HEK293 (cell line): ENCODE data around the gene ARHGAP45.
A peak's percentile ranks its signal among the peaks of the same experiment; 100 is the strongest.

Experiments
- GLIS1 ChIP-seq: fragments of 450-650 bp; formaldehyde crosslinking; IDR thresholded peaks from 2 replicates; pipeline ENCODE4 v1.5.1; 2016; ENCODE audit warnings: missing biosample characterization, missing genetic modification characterization
- RBAK ChIP-seq: fragments of 450-650 bp; formaldehyde crosslinking; IDR thresholded peaks from 2 replicates; pipeline ENCODE4 v1.5.1; 2016; ENCODE audit warnings: missing biosample characterization, missing genetic modification characterization
- SCRT1 ChIP-seq: fragments of 450-650 bp; formaldehyde crosslinking; IDR thresholded peaks from 2 replicates; pipeline ENCODE4 v1.5.1; 2016; ENCODE audit warnings: missing biosample characterization, missing genetic modification characterization, borderline replicate concordance
- YY1 ChIP-seq: fragments of 450-650 bp; formaldehyde crosslinking; IDR thresholded peaks from 2 replicates; pipeline ENCODE4 v1.5.1; 2018; ENCODE audit warnings: missing biosample characterization, missing genetic modification characterization
- ZFP69B ChIP-seq: fragments of 450-650 bp; formaldehyde crosslinking; IDR thresholded peaks from 2 replicates; pipeline ENCODE4 v1.5.1; 2016; ENCODE audit warnings: missing biosample characterization, missing genetic modification characterization
- ZNF146 ChIP-seq: fragments of 450-650 bp; formaldehyde crosslinking; IDR thresholded peaks from 2 replicates; pipeline ENCODE4 v1.5.1; 2016; ENCODE audit warnings: missing biosample characterization, missing genetic modification characterization
- ZNF2 ChIP-seq: fragments of 450-650 bp; formaldehyde crosslinking; IDR thresholded peaks from 2 replicates; pipeline ENCODE4 v1.5.1; 2016; ENCODE audit warnings: missing biosample characterization, missing genetic modification characterization
- ZNF214 ChIP-seq: fragments of 450-650 bp; formaldehyde crosslinking; IDR thresholded peaks from 2 replicates; pipeline ENCODE4 v1.5.1; 2017; ENCODE audit warnings: missing biosample characterization, mild to moderate bottlenecking, missing genetic modification characterization, borderline replicate concordance
- ZNF311 ChIP-seq: fragments of 450-650 bp; formaldehyde crosslinking; IDR thresholded peaks from 2 replicates; pipeline ENCODE4 v1.5.1; 2017; ENCODE audit warnings: missing biosample characterization, missing genetic modification characterization, borderline replicate concordance
- ZNF335 ChIP-seq: fragments of 450-650 bp; formaldehyde crosslinking; conservative IDR thresholded peaks from 2 replicates; pipeline ENCODE4 v1.5.1; 2016; ENCODE audit warnings: missing biosample characterization, missing genetic modification characterization
- ZNF677 ChIP-seq: fragments of 450-650 bp; IDR thresholded peaks from 2 replicates; pipeline ENCODE4 v1.5.0; 2018; ENCODE audit warnings: missing biosample characterization, mild to moderate bottlenecking, missing genetic modification characterization, moderate library complexity
- ZNF76 ChIP-seq: fragments of 450-650 bp; formaldehyde crosslinking; IDR thresholded peaks from 2 replicates; pipeline ENCODE4; 2016; ENCODE audit warnings: low read depth, missing biosample characterization, missing genetic modification characterization, borderline replicate concordance
- ZNF768 ChIP-seq: fragments of 450-650 bp; formaldehyde crosslinking; IDR thresholded peaks from 2 replicates; pipeline ENCODE4 v1.5.1; 2018; ENCODE audit warnings: missing biosample characterization, mild to moderate bottlenecking, missing genetic modification characterization
- ZSCAN30 ChIP-seq: fragments of 450-650 bp; IDR thresholded peaks from 2 replicates; pipeline ENCODE4 v1.5.1; 2018; ENCODE audit warnings: missing biosample characterization, mild to moderate bottlenecking, missing genetic modification characterization, moderate library complexity
- ZXDB ChIP-seq: fragments of 450-650 bp; formaldehyde crosslinking; IDR thresholded peaks from 2 replicates; pipeline ENCODE4 v1.5.1; 2016; ENCODE audit warnings: missing biosample characterization, missing genetic modification characterization
- TF ChIP-seq, protein P1 (sequence below): fragments of 450-650 bp; formaldehyde crosslinking; IDR thresholded peaks from 2 replicates; pipeline ENCODE4 v1.5.1; 2016; ENCODE audit warnings: missing biosample characterization, missing genetic modification characterization
- TF ChIP-seq, protein P2 (sequence below): fragments of 450-650 bp; formaldehyde crosslinking; IDR thresholded peaks from 2 replicates; pipeline ENCODE4 v1.5.1; 2017; ENCODE audit warnings: missing biosample characterization, missing genetic modification characterization
- TF ChIP-seq, protein P3 (sequence below): fragments of 450-650 bp; formaldehyde crosslinking; IDR thresholded peaks from 2 replicates; pipeline ENCODE4 v1.5.1; 2017; ENCODE audit warnings: missing biosample characterization, mild to moderate bottlenecking, missing genetic modification characterization, moderate library complexity
- TF ChIP-seq, protein P4 (sequence below): fragments of 450-650 bp; formaldehyde crosslinking; IDR thresholded peaks from 2 replicates; pipeline ENCODE4 v1.5.1; 2016; ENCODE audit warnings: missing biosample characterization, missing genetic modification characterization
- TF ChIP-seq, protein P5 (sequence below): fragments of 450-650 bp; formaldehyde crosslinking; IDR thresholded peaks from 2 replicates; pipeline ENCODE4; 2016; ENCODE audit warnings: missing biosample characterization, missing genetic modification characterization

ARHGAP45 gene

DNA sequence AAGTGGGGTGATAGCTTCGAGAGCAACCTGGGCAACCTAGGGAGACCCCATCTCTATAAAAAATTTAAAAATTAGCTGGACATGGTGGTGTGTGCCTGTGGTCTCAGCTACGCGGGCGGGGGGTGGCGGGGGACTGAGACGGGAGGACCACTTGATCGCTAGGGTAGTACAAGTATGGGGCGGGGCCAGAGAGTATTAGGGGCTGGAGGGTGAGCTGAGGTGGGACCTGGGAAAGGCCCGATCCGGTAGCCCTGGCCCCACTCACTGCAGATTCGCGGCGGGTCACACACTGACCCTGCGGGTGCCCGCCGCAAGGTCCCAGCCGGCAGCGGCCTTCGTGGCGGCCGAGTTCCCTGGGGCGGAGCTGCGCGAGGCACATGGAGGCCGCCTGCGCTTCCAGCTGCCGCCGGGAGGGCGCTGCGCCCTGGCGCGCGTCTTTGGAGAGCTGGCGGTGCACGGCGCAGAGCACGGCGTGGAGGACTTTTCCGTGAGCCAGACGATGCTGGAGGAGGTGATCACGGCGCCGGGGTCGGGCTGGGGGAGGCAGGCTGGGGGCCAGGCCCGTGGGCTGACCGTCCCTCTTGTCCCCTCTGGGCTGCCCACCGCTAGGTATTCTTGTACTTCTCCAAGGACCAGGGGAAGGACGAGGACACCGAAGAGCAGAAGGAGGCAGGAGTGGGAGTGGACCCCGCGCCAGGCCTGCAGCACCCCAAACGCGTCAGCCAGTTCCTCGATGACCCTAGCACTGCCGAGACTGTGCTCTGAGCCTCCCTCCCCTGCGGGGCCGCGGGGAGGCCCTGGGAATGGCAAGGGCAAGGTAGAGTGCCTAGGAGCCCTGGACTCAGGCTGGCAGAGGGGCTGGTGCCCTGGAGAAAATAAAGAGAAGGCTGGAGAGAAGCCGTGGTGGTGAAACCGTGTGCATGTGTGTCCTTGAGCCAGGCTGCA lies 2.0 kb upstream of the ARHGAP45 start (continued):
- TF ChIP-seq, protein P1, sequence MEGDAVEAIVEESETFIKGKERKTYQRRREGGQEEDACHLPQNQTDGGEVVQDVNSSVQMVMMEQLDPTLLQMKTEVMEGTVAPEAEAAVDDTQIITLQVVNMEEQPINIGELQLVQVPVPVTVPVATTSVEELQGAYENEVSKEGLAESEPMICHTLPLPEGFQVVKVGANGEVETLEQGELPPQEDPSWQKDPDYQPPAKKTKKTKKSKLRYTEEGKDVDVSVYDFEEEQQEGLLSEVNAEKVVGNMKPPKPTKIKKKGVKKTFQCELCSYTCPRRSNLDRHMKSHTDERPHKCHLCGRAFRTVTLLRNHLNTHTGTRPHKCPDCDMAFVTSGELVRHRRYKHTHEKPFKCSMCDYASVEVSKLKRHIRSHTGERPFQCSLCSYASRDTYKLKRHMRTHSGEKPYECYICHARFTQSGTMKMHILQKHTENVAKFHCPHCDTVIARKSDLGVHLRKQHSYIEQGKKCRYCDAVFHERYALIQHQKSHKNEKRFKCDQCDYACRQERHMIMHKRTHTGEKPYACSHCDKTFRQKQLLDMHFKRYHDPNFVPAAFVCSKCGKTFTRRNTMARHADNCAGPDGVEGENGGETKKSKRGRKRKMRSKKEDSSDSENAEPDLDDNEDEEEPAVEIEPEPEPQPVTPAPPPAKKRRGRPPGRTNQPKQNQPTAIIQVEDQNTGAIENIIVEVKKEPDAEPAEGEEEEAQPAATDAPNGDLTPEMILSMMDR (tag by site-specific recombination), result peak; percentile 94
- TF ChIP-seq ZNF146 (tag by site-specific recombination), result no peak
- TF ChIP-seq RBAK (tag by site-specific recombination), result no peak
- 0 out of 2 replicates have a peak, but pooled peaks have one; percentile 12 for TF ChIP-seq ZXDB (tag by site-specific recombination)
- peak; percentile 57 for TF ChIP-seq ZNF2
- TF ChIP-seq, protein P2, sequence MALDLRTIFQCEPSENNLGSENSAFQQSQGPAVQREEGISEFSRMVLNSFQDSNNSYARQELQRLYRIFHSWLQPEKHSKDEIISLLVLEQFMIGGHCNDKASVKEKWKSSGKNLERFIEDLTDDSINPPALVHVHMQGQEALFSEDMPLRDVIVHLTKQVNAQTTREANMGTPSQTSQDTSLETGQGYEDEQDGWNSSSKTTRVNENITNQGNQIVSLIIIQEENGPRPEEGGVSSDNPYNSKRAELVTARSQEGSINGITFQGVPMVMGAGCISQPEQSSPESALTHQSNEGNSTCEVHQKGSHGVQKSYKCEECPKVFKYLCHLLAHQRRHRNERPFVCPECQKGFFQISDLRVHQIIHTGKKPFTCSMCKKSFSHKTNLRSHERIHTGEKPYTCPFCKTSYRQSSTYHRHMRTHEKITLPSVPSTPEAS, result no peak
- no peak for TF ChIP-seq ZNF311 (tag by site-specific recombination)
- TF ChIP-seq ZSCAN30, result peak; percentile 57; the same call in 1 of the 2 replicates
- TF ChIP-seq ZNF76 (tag by site-specific recombination), result no peak
- TF ChIP-seq ZNF335 (tag by site-specific recombination), result peak; percentile 38; the same call in 1 of the 2 replicates
- no peak for TF ChIP-seq YY1 (tag by site-specific recombination)
- TF ChIP-seq, protein P3, sequence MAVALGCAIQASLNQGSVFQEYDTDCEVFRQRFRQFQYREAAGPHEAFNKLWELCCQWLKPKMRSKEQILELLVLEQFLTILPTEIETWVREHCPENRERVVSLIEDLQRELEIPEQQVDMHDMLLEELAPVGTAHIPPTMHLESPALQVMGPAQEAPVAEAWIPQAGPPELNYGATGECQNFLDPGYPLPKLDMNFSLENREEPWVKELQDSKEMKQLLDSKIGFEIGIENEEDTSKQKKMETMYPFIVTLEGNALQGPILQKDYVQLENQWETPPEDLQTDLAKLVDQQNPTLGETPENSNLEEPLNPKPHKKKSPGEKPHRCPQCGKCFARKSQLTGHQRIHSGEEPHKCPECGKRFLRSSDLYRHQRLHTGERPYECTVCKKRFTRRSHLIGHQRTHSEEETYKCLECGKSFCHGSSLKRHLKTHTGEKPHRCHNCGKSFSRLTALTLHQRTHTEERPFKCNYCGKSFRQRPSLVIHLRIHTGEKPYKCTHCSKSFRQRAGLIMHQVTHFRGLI (tag by site-specific recombination), result 0 out of 2 replicates have a peak, but pooled peaks have one; percentile 15
- TF ChIP-seq ZNF677, result no peak
- no peak; the same call in 1 of the 2 replicates for TF ChIP-seq GLIS1 (tag by site-specific recombination)
- TF ChIP-seq ZNF214 (tag by site-specific recombination), result no peak
- TF ChIP-seq, protein P4, sequence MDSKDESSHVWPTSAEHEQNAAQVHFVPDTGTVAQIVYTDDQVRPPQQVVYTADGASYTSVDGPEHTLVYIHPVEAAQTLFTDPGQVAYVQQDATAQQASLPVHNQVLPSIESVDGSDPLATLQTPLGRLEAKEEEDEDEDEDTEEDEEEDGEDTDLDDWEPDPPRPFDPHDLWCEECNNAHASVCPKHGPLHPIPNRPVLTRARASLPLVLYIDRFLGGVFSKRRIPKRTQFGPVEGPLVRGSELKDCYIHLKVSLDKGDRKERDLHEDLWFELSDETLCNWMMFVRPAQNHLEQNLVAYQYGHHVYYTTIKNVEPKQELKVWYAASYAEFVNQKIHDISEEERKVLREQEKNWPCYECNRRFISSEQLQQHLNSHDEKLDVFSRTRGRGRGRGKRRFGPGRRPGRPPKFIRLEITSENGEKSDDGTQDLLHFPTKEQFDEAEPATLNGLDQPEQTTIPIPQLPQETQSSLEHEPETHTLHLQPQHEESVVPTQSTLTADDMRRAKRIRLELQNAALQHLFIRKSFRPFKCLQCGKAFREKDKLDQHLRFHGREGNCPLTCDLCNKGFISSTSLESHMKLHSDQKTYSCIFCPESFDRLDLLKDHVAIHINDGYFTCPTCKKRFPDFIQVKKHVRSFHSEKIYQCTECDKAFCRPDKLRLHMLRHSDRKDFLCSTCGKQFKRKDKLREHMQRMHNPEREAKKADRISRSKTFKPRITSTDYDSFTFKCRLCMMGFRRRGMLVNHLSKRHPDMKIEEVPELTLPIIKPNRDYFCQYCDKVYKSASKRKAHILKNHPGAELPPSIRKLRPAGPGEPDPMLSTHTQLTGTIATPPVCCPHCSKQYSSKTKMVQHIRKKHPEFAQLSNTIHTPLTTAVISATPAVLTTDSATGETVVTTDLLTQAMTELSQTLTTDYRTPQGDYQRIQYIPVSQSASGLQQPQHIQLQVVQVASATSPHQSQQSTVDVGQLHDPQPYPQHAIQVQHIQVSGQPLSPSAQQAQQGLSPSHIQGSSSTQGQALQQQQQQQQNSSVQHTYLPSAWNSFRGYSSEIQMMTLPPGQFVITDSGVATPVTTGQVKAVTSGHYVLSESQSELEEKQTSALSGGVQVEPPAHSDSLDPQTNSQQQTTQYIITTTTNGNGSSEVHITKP (tag by site-specific recombination), result peak; percentile 33
- no peak for TF ChIP-seq SCRT1 (tag by site-specific recombination)
- TF ChIP-seq ZFP69B (tag by site-specific recombination), result no peak
- TF ChIP-seq, protein P5, sequence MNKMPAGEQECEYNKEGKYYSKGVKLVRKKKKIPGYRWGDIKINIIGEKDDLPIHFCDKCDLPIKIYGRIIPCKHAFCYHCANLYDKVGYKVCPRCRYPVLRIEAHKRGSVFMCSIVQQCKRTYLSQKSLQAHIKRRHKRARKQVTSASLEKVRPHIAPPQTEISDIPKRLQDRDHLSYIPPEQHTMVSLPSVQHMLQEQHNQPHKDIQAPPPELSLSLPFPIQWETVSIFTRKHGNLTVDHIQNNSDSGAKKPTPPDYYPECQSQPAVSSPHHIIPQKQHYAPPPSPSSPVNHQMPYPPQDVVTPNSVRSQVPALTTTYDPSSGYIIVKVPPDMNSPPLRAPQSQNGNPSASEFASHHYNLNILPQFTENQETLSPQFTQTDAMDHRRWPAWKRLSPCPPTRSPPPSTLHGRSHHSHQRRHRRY (tag by site-specific recombination), result no peak
- no peak for TF ChIP-seq ZNF768 (tag by site-specific recombination)
